BJ (cell line): Measurements from ENCODE around the gene RFT1. TPM values are rescaled to one million over a fixed set of nuclear protein-coding genes. Genes with fewer than 3 reads are reported as not detected.

ENCODE experiments used
- CTCF ChIA-PET: fragments of 350-600 bp; formaldehyde crosslinking; extraction: SDS; loops from one replicate; lab custom pipeline; 2021; ENCODE audit warnings: antibody characterized with exemption, inconsistent platforms; lab: Yijun Ruan, JAX
- POLR2A ChIA-PET: fragments of 300-600 bp; sonication (Branson Sonifier 250); formaldehyde crosslinking; extraction: SDS; loops from one replicate; lab custom pipeline; 2021; ENCODE audit warnings: antibody characterized with exemption; lab: Charles Lee
- DNase-seq: peaks from one replicate; pipeline ENCODE4 v3.0.0-alpha.2; 2011; ENCODE audit warnings: low read depth
- H3K27me3 ChIP-seq: 2 replicates; pipeline ENCODE4 v1.6.0; 2011; ENCODE audit warnings: low read length; ENCODE audit not compliant: control insufficient read depth, insufficient read depth
- H3K36me3 ChIP-seq: 2 replicates; pipeline ENCODE4 v1.5.1; 2011; ENCODE audit warnings: low read length; ENCODE audit not compliant: control insufficient read depth, insufficient read depth
- H3K4me3 ChIP-seq: 2 replicates; pipeline ENCODE4 v1.5.1; 2011; ENCODE audit warnings: low read depth, mild to moderate bottlenecking, control low read depth, low read length
- CTCF ChIP-seq: IDR thresholded peaks from 2 replicates; pipeline ENCODE4 v1.5.1; 2011; ENCODE audit warnings: low read depth, mild to moderate bottlenecking, control low read depth, inconsistent platforms, low read length, moderate library complexity; ENCODE audit not compliant: insufficient read depth
- polyA plus RNA-seq: library from polyadenylated mRNA; depleted of rRNA; stranded (reverse); fragments of >200 nt; gene quantifications from 2 replicates; pipeline ENCODE4 v1.2.3, GENCODE V29; 2011

Gene RFT1
- polyA plus RNA-seq, 1 experiment: 27.9 TPM

GRCh38 chr3:53144446-53144845, 14.2 kb upstream of the RFT1 start:
- CTCF ChIA-PET: interaction anchor here (1.9 to 11.8 kb wide), 3 partner anchors 10 to 52 kb away, joined by 4 to 78 read pairs (median 52); partner anchors contain the start of gene PRKCD
- POLR2A ChIA-PET: no interaction called here
- no peaks in the 10 kb centered on the region for H3K36me3 ChIP-seq
- no peaks in the 10 kb centered on the region for H3K27me3 ChIP-seq
- TF ChIP-seq CTCF: no peak
- H3K4me3 ChIP-seq: no peak overlapping the region
- no peak for DNase-seq

GRCh38 chr3:53142986-53143385, 12.8 kb upstream of the RFT1 start:
- no peak for TF ChIP-seq CTCF
- Histone ChIP-seq H3K36me3 (no peaks in the 10 kb centered on the region), H3K27me3 (no peaks in the 10 kb centered on the region), H3K4me3 (no peak overlapping the region)
- CTCF ChIA-PET: interaction anchor here (7.2 to 11.8 kb wide), 2 partner anchors 9 to 54 kb away, joined by 52 to 78 read pairs; no protein-coding TSS in a partner anchor
- DNase-seq: no peak
- POLR2A ChIA-PET: no interaction called here

GRCh38 chr3:53140847-53141845, 10.9 kb upstream of the RFT1 start:
- DNase-seq: no peak
- ChIA-PET POLR2A (no interaction called here), CTCF (interaction anchor here (1.3 to 11.8 kb wide), 4 partner anchors 7 to 56 kb away, joined by 4 to 78 read pairs (median 28); partner anchors contain the start of gene PRKCD)
- no peak for TF ChIP-seq CTCF
- Histone ChIP-seq H3K36me3 (no peaks in the 10 kb centered on the region), H3K27me3 (no peaks in the 10 kb centered on the region), H3K4me3 (no peak overlapping the region)

- Histone ChIP-seq H3K4me3 (no peak overlapping the region), H3K36me3 (no peaks in the 10 kb centered on the region), H3K27me3 (no peaks in the 10 kb centered on the region)
- POLR2A ChIA-PET: no interaction called here
- CTCF ChIA-PET: interaction anchor here (1.3 to 11.8 kb wide), 4 partner anchors 6 to 57 kb away, joined by 4 to 78 read pairs (median 28); partner anchors contain the start of gene PRKCD
- no peak for DNase-seq
- TF ChIP-seq CTCF: no peak
These were observed 9.9 kb upstream of the RFT1 start for GRCh38 chr3:53139906-53140846.
